MM.1S (cell line): Measurements from ENCODE around the gene CELF4.

Source experiments
- CTCF ChIP-seq: fragments of 300-600 bp; sonication (generic); IDR thresholded peaks from 2 replicates; pipeline ENCODE4 v1.5.1; 2016; ENCODE audit warnings: antibody characterized with exemption, low read length, mixed read lengths
- EZH2 ChIP-seq: fragments of 300-600 bp; sonication (generic); optimal IDR thresholded peaks from 2 replicates; pipeline ENCODE3; 2017; ENCODE audit warnings: low read depth, mild to moderate bottlenecking, antibody characterized with exemption, low read length, mixed read lengths

- TF ChIP-seq CTCF (no peak), EZH2 (no peak)
These were observed 330.0 kb downstream of the CELF4 start for GRCh38 chr18:37235583-37235982.
